Measurements from ENCODE around the gene ST6GALNAC5.

DNA sequence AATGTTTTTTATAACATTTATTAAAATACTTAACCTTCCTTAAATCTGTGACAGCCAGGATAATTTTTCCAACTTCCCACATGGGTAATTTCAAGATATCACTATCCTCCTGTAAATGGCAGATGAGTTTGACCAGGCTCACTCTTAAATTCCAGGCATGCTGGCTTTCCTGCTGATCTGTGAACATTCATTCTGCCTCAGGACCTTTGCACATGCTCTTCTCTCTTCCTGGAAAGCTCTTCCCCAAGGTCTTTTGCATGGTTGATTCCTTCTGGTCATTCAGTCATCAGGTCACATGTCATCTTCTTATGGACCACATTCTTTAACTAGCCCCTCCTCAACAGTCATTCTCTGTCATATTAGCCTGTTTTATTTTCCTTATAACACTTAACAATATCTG, 5.7 kb downstream of the ST6GALNAC5 start:
- TF ChIP-seq, protein P1, sequence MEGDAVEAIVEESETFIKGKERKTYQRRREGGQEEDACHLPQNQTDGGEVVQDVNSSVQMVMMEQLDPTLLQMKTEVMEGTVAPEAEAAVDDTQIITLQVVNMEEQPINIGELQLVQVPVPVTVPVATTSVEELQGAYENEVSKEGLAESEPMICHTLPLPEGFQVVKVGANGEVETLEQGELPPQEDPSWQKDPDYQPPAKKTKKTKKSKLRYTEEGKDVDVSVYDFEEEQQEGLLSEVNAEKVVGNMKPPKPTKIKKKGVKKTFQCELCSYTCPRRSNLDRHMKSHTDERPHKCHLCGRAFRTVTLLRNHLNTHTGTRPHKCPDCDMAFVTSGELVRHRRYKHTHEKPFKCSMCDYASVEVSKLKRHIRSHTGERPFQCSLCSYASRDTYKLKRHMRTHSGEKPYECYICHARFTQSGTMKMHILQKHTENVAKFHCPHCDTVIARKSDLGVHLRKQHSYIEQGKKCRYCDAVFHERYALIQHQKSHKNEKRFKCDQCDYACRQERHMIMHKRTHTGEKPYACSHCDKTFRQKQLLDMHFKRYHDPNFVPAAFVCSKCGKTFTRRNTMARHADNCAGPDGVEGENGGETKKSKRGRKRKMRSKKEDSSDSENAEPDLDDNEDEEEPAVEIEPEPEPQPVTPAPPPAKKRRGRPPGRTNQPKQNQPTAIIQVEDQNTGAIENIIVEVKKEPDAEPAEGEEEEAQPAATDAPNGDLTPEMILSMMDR (IDR thresholded peaks at IDR 0.05; ENCODE audit: insufficient read depth, low read length, poor library complexity, severe bottlenecking), result no peak
- TF ChIP-seq EZH2phosphoT487 (conservative IDR thresholded peaks at IDR 0.05; ENCODE audit: low read length), result no peak

Measured in SU-DHL-6 (cell line).